Measurements from ENCODE around the gene GRIA3. TPM values are rescaled to one million over a fixed set of nuclear protein-coding genes. Genes with fewer than 3 reads are reported as not detected.
"Not testable (repeated sequence)": the region's sequence is repeated elsewhere in the genome, so short reads cannot be mapped to it uniquely, and the experiment has no call there.

Gene GRIA3
- total RNA-seq, 4 donors from 2014 or later, result 0.45 to 0.83 (median 0.56) TPM

DNA sequence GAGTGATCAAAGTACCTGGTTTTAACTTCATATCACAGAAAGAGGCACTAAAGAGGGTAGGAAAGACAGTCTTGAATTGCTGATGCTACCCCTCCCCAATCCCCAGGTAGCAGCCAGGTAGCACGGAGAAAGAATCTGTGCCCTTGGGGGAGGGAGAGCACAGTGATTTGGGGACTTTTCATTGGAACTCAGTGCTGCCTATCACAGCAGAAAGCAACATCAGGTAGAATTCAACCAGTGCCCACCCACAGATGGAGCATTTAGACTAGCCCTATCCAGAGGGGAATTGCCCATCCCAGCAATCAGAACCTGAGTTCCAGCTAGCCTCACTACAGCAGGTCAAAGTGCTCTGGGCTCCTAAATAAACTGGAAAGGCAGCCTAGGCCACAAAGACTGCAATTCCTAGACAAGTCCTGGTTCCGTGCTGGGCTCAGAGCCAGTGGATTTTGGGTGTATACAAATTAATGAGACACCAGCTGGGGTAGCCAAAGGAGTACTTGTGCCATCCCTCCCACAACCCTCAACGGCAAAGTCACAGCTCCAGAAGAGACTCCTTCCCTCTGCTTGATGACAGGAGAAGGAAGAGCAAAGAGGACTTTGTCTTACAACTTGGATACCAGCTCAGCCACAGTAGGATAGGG is 320.7 kb downstream of the GRIA3 start:
- no peak overlapping the region for H3K27ac ChIP-seq (replicated peaks in 1 of 4)
- H3K9me3 ChIP-seq, result no peaks in the 10 kb centered on the region
- intact Hi-C loops (cut with DNase I), result no loop called here
- H3K4me1 ChIP-seq, result no peaks in the 10 kb centered on the region
- no peaks in the 10 kb centered on the region for H3K27me3 ChIP-seq
- TF ChIP-seq POLR2AphosphoS5 (IDR thresholded peaks at IDR 0.05) (no peak), POLR2A (IDR thresholded peaks at IDR 0.05; ENCODE audit: low read depth) (no peak), EP300 (IDR thresholded peaks at IDR 0.05) (no peak)
- TF ChIP-seq, protein P1, sequence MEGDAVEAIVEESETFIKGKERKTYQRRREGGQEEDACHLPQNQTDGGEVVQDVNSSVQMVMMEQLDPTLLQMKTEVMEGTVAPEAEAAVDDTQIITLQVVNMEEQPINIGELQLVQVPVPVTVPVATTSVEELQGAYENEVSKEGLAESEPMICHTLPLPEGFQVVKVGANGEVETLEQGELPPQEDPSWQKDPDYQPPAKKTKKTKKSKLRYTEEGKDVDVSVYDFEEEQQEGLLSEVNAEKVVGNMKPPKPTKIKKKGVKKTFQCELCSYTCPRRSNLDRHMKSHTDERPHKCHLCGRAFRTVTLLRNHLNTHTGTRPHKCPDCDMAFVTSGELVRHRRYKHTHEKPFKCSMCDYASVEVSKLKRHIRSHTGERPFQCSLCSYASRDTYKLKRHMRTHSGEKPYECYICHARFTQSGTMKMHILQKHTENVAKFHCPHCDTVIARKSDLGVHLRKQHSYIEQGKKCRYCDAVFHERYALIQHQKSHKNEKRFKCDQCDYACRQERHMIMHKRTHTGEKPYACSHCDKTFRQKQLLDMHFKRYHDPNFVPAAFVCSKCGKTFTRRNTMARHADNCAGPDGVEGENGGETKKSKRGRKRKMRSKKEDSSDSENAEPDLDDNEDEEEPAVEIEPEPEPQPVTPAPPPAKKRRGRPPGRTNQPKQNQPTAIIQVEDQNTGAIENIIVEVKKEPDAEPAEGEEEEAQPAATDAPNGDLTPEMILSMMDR (IDR thresholded peaks at IDR 0.05), result no peak
- DNase-seq (ENCODE audit: extremely low spot score), result no peak
- H3K4me3 ChIP-seq, result no peak overlapping the region
- 33% methylated on average over 1 of the region's 3 CpGs for WGBS
- H3K36me3 ChIP-seq, result no peaks in the 10 kb centered on the region

DNA sequence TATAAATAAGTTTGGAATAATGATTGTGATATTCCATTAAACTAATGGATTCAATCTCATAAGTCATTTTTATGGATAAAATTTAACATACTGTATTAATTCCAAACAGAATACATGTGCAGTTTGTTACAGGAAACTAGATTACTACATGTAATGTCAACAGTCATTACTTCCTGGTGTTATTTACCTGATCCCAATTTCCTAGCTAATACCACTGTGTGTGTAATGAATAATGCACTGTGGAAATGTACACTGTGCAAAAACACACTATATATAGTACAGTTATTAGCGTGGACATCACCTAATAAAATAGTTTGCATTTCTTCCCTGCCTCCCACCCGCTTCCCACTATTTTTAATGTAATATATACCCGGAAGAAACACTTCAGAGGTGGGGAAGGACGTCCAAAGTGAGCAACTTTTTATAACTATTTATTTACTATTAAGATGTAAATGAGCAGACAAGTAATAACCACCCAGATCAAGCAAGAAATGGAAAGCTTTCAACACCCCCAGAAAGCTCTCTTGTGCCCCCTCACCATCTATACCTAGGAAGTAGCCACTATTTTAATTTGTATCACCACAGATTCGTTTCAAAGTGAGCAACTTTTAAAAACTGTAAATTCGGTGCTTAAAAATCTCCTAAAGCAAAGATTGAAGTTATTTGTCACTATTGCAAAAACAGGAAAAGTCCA is 329.7 kb downstream of the GRIA3 start:
- Histone ChIP-seq H3K4me3 (no peak overlapping the region), H3K4me1 (no peaks in the 10 kb centered on the region), H3K27me3 (no peaks in the 10 kb centered on the region), H3K36me3 (no peaks in the 10 kb centered on the region), H3K9me3 (no peaks in the 10 kb centered on the region), H3K27ac (replicated peaks in 1 of 4) (no peak overlapping the region)
- TF ChIP-seq POLR2A (IDR thresholded peaks at IDR 0.05; ENCODE audit: low read depth), result no peak
- TF ChIP-seq POLR2AphosphoS5 (IDR thresholded peaks at IDR 0.05), result no peak
- no peak for TF ChIP-seq EP300 (IDR thresholded peaks at IDR 0.05)
- TF ChIP-seq, protein P1 (IDR thresholded peaks at IDR 0.05), result no peak
- 70% methylated on average over 6 of the region's 6 CpGs for WGBS
- intact Hi-C loops (cut with DNase I), result no loop called here
- no peak for DNase-seq (ENCODE audit: extremely low spot score)

DNA sequence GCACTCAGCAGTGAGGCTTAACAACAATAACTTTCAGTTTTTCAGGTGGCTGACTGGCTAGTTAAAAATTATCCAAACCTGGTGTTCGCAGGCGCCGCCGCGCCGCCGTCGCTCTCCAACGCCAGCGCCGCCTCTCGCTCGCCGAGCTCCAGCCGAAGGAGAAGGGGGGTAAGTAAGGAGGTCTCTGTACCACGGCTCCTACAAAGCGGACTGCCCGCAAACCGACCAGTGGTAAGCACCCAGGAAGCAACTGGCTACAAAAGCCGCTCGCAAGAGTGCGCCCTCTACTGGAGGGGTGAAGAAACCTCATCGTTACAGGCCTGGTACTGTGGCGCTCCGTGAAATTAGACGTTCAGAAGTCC is 330.2 kb downstream of the GRIA3 start:
- H3K9me3 ChIP-seq; H3K27me3 ChIP-seq; intact Hi-C loops (cut with DNase I); DNase-seq (ENCODE audit: extremely low spot score); H3K4me3 ChIP-seq; H3K4me1 ChIP-seq; H3K36me3 ChIP-seq; H3K27ac ChIP-seq (replicated peaks in 1 of 4): not testable (repeated sequence)
- 61% methylated on average over 26 of the region's 26 CpGs for WGBS
- TF ChIP-seq, protein P1 (IDR thresholded peaks at IDR 0.05), result peak in 1 of 3 experiments; percentile 2

DNA sequence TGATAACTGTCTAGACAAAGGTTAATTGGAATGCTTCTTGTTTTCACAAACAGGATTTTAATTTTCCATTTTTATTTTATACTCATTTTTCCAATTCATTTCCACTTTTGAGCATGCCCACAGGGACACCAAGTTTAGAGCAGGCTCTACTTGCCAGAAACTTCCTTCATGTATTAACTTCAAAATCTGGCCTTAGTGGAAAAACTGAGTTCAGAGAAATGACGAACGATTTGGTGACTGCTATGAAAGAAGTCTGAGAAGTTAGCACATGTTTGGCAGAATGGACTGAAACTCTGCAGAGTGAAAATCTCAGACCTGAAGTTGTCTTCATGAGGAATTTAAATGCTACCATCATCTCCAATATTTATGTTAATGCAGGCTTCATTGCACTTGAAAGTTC is 334.7 kb downstream of the GRIA3 start:
- Histone ChIP-seq H3K27me3 (no peaks in the 10 kb centered on the region), H3K27ac (replicated peaks in 1 of 4) (no peak overlapping the region), H3K36me3 (no peaks in the 10 kb centered on the region), H3K4me3 (no peak overlapping the region), H3K4me1 (no peaks in the 10 kb centered on the region), H3K9me3 (peaks cover 0 to 9% (median 0%) of the 10 kb centered on the region in 4 donors)
- TF ChIP-seq, protein P1 (IDR thresholded peaks at IDR 0.05), result no peak
- TF ChIP-seq POLR2AphosphoS5 (IDR thresholded peaks at IDR 0.05) (no peak), EP300 (IDR thresholded peaks at IDR 0.05) (no peak), POLR2A (IDR thresholded peaks at IDR 0.05; ENCODE audit: low read depth) (no peak)
- no peak for DNase-seq (ENCODE audit: extremely low spot score)
- intact Hi-C loops (cut with DNase I), result no loop called here
- WGBS, result 47% methylated on average over 2 of the region's 2 CpGs

Measured in esophagus muscularis mucosa (tissue), 4 donors.